Activated CD8-positive, alpha-beta memory T cell treated with anti-CD3 and anti-CD28 coated beads, Interleukin-2, amount 10 ng/mL, durations not matched to agents 7 days and 5 days (primary cell): Measurements from ENCODE around the gene NOLC1. TPM values are rescaled to one million over a fixed set of nuclear protein-coding genes. Genes with fewer than 3 reads are reported as not detected.

ENCODE experiments used
- ATAC-seq: fragments of 150-1000 bp; cut with Tn5 transposase; one replicate; pipeline ENCODE4 v1.10.0; 2021; ENCODE audit warnings: moderate library complexity
- CTCF ChIA-PET: fragments of 350-600 bp; sonication (Branson Sonifier 250); formaldehyde crosslinking; loops from one replicate; lab custom pipeline; 2021; ENCODE audit warnings: antibody characterized with exemption; lab: Charles Lee
- DNase-seq: peaks from one replicate; pipeline ENCODE4 v3.0.0-alpha.2; 2020
- H3K27ac Mint-ChIP-seq: one replicate; pipeline ENCODE4 v1.8.0; 2021; ENCODE audit warnings: mild to moderate bottlenecking, mixed read lengths
- H3K27me3 Mint-ChIP-seq: one replicate; pipeline ENCODE4 v1.8.0; 2021; ENCODE audit warnings: mixed read lengths
- H3K36me3 Mint-ChIP-seq: one replicate; pipeline ENCODE4 v1.8.0; 2021; ENCODE audit warnings: mild to moderate bottlenecking, mixed read lengths
- H3K4me1 Mint-ChIP-seq: one replicate; pipeline ENCODE4 v1.8.0; 2021; ENCODE audit warnings: mixed read lengths
- H3K4me3 Mint-ChIP-seq: one replicate; pipeline ENCODE4 v1.8.0; 2021; ENCODE audit warnings: mild to moderate bottlenecking, moderate library complexity, mixed read lengths
- H3K9me3 Mint-ChIP-seq: one replicate; pipeline ENCODE4 v1.8.0; 2022; ENCODE audit warnings: low read depth, mixed read lengths
- total RNA-seq, 2 experiments: library from RNA; stranded (reverse); gene quantifications; one replicate each; pipeline ENCODE4 v1.2.3, GENCODE V29; 2021

The NOLC1 gene
- total RNA-seq, 2 experiments from 2014 or later, result 107 to 149 TPM

GRCh38 chr10:102208311-102209035 lies 56.3 kb downstream of the NOLC1 start:
- no peak overlapping the region for H3K27ac Mint-ChIP-seq
- peaks cover 7% of the 10 kb centered on the region for H3K36me3 Mint-ChIP-seq
- peaks cover 11% of the 10 kb centered on the region for H3K9me3 Mint-ChIP-seq
- H3K4me1 Mint-ChIP-seq, result peaks cover 5% of the 10 kb centered on the region
- peaks cover 5% of the 10 kb centered on the region for H3K27me3 Mint-ChIP-seq
- H3K4me3 Mint-ChIP-seq, result no peak overlapping the region
- CTCF ChIA-PET, result interaction anchor here (0.8 to 1.9 kb wide), 3 partner anchors 21 to 153 kb away, joined by 3 to 4 read pairs (median 3); no protein-coding TSS in a partner anchor
- no peak for DNase-seq
- ATAC-seq, result no peak

- Mint-ChIP-seq H3K9me3 (no peaks in the 10 kb centered on the region), H3K36me3 (no peaks in the 10 kb centered on the region), H3K4me1 (peaks cover 7% of the 10 kb centered on the region), H3K27me3 (peaks cover 13% of the 10 kb centered on the region), H3K4me3 (no peak overlapping the region), H3K27ac (no peak overlapping the region)
- CTCF ChIA-PET, result interaction anchor here (1.3 to 1.5 kb wide), 3 partner anchors 18 to 42 kb away, joined by 4 to 6 read pairs (median 6); no protein-coding TSS in a partner anchor
- DNase-seq, result no peak
- no peak for ATAC-seq
Measured at GRCh38 chr10:102211615-102212299, 59.6 kb downstream of the NOLC1 start.

Other genes with a start within 250 kb of the NOLC1 start
- 10 to 100 TPM; 23.8 to 25.9 TPM for gene ARMH3, start 96.2 kb upstream of the NOLC1 start, total RNA-seq
- gene HPS6, start 87.0 kb upstream of the NOLC1 start, total RNA-seq, result 10 to 100 TPM; 26.1 to 29.6 TPM
- 10 to 100 TPM; 83.5 to 84.3 TPM for gene LDB1, start 32.0 kb upstream of the NOLC1 start, total RNA-seq
- 10 to 100 TPM; 57.9 to 79.0 TPM for gene PPRC1, start 19.3 kb upstream of the NOLC1 start, total RNA-seq
- not detected for gene ELOVL3, start 73.9 kb downstream of the NOLC1 start, total RNA-seq
- not detected for gene PITX3, start 89.1 kb downstream of the NOLC1 start, total RNA-seq
- 10 to 100 TPM; 46.5 to 51.6 TPM for gene GBF1, start 93.1 kb downstream of the NOLC1 start, total RNA-seq
- 100 to 1,000 TPM in 1 of 2 experiments, 10 to 100 TPM in 1; 78.1 to 199 TPM for gene NFKB2, start 243.3 kb downstream of the NOLC1 start, total RNA-seq